ENCODE results near the gene PPID. TPM values are rescaled to one million over a fixed set of nuclear protein-coding genes. Genes with fewer than 3 reads are reported as not detected.

Gene PPID
- total RNA-seq, 1 donor from 2014 or later: 19.0 TPM

DNA sequence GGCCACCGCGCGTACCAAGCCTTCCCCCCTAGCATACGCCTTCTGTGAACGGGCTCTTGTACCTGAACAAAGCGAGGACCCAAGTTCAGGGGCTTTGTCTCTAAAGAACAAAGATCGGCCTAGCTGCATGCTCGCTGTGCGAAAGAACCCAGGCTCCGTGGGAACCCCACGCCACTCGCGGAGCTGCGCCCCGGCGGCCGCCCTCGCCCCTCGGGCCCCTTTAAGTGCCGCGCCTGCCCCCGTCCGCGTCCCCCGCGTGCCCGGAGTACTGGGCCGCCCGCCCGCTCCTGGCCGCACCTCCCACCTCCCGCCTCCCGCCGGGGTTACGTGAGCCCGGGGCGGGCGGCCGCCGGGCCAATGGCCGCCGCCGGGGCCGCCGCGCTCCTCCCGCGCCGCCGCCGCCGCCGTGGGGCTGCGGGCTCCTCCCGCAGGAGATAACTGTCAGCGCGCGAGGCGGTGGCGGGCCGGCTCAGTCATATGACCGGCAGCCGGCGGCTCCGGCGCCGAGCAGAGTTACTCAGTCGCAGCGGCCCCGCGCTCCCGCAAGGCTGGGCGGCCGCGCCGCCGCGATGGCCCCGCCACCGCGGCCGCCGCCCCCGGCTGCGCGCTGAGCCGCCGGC is 45.5 kb upstream of the PPID start, which contains the start of gene FNIP2:
Gene FNIP2 (plus strand): TSS at position 472 of the 620 bp plus-strand sequence. CDS start 187 bp downstream, outside the sequence.
- peak within 1 kb of the TSS; percentile 99 for H3K4me3 Mint-ChIP-seq (ENCODE audit: unreplicated experiment)
- TF ChIP-seq, protein P1, sequence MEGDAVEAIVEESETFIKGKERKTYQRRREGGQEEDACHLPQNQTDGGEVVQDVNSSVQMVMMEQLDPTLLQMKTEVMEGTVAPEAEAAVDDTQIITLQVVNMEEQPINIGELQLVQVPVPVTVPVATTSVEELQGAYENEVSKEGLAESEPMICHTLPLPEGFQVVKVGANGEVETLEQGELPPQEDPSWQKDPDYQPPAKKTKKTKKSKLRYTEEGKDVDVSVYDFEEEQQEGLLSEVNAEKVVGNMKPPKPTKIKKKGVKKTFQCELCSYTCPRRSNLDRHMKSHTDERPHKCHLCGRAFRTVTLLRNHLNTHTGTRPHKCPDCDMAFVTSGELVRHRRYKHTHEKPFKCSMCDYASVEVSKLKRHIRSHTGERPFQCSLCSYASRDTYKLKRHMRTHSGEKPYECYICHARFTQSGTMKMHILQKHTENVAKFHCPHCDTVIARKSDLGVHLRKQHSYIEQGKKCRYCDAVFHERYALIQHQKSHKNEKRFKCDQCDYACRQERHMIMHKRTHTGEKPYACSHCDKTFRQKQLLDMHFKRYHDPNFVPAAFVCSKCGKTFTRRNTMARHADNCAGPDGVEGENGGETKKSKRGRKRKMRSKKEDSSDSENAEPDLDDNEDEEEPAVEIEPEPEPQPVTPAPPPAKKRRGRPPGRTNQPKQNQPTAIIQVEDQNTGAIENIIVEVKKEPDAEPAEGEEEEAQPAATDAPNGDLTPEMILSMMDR (IDR thresholded peaks at IDR 0.05): no peak
- H3K36me3 Mint-ChIP-seq (ENCODE audit: unreplicated experiment): no peaks in the 10 kb centered on the region
- peak within 1 kb of the TSS; percentile 93 for H3K27ac Mint-ChIP-seq (ENCODE audit: unreplicated experiment)
- no peaks in the 10 kb centered on the region for H3K9me3 Mint-ChIP-seq (ENCODE audit: unreplicated experiment)
- DNase-seq (ENCODE audit: extremely low spot score, unreplicated experiment): peak; percentile 92
- H3K27me3 Mint-ChIP-seq (ENCODE audit: unreplicated experiment): no peaks in the 10 kb centered on the region
- H3K4me1 Mint-ChIP-seq (ENCODE audit: unreplicated experiment): peaks cover 25% of the 10 kb centered on the region

DNA sequence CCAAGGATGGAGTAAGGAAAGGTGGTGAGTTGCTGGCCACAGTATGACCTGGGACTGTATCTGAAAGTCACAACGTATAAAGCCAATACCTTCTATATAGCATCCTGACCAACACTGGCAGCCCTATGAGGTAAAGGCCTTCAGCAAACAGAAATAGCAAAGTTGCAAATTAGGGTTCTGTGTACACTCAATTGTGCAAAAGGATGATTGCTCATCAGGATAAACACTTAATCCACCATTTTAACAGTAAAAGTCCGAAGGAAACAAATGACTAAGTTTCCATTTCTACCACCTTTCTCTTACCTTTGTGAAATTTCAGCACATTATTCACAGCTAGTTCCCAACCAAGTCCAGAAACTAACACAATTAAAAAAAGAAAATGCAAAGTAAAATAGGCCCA is 44.3 kb upstream of the PPID start:
- Mint-ChIP-seq H3K27ac (ENCODE audit: unreplicated experiment) (no peak overlapping the region), H3K9me3 (ENCODE audit: unreplicated experiment) (no peaks in the 10 kb centered on the region), H3K27me3 (ENCODE audit: unreplicated experiment) (peaks cover 4% of the 10 kb centered on the region), H3K36me3 (ENCODE audit: unreplicated experiment) (no peaks in the 10 kb centered on the region), H3K4me1 (ENCODE audit: unreplicated experiment) (peaks cover 25% of the 10 kb centered on the region), H3K4me3 (ENCODE audit: unreplicated experiment) (peak overlapping the region; percentile 79)
- DNase-seq (ENCODE audit: extremely low spot score, unreplicated experiment): no peak
- TF ChIP-seq, protein P1 (IDR thresholded peaks at IDR 0.05): no peak

DNA sequence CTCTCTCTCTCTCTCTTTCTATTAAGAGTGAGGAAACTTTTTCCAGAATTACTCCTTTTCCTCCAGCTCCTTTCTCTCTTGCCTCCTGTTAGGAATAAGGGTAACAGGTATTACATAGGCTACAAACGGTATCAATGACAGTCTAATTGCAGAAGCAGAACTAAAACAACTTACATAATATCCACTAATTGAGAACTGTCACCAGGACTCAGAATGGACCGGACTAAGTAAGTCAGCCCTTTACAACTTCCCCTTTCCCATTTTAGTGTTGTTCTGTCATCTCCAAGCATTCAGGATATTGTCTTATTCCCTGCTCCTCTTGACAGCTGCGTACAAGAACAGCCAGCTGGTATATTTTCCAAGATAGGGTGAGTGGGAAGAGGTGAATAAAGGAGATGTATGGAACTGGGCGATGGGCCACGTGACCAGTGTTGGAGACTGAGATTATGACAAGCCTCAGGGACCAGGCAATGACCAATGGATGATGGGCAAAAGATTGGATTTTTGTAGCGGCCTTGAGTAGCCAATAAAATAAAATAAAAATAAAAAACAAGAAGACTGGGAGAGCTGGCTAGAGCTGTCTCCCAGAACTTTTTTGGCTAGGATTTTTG is 43.3 kb upstream of the PPID start:
- Mint-ChIP-seq H3K4me1 (ENCODE audit: unreplicated experiment) (peaks cover 23% of the 10 kb centered on the region), H3K9me3 (ENCODE audit: unreplicated experiment) (no peaks in the 10 kb centered on the region), H3K36me3 (ENCODE audit: unreplicated experiment) (no peaks in the 10 kb centered on the region), H3K27ac (ENCODE audit: unreplicated experiment) (no peak overlapping the region), H3K4me3 (ENCODE audit: unreplicated experiment) (no peak overlapping the region), H3K27me3 (ENCODE audit: unreplicated experiment) (peaks cover 4% of the 10 kb centered on the region)
- TF ChIP-seq, protein P1 (IDR thresholded peaks at IDR 0.05): no peak
- DNase-seq (ENCODE audit: extremely low spot score, unreplicated experiment): no peak

DNA sequence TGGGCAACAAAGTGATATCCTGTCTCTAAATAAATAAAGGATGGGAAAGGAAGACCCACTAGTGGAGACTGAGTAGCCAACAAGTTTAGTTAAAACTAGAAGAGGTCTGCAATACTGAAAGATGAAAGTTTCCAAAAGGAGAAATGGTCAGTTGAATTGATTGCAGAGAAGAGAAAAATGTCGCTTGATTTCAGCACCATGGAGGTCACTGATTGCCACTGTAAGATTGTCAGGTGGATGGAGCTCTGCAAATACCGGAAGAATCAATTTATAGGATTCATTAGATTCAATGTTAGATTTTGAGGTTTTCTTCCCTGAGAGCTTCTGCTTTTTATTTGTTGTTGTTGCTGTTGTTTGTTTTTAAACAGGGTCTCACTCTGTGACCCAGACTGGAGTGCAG is 40.3 kb upstream of the PPID start:
- Mint-ChIP-seq H3K27me3 (ENCODE audit: unreplicated experiment) (peaks cover 4% of the 10 kb centered on the region), H3K9me3 (ENCODE audit: unreplicated experiment) (no peaks in the 10 kb centered on the region), H3K36me3 (ENCODE audit: unreplicated experiment) (no peaks in the 10 kb centered on the region), H3K4me3 (ENCODE audit: unreplicated experiment) (no peak overlapping the region), H3K27ac (ENCODE audit: unreplicated experiment) (no peak overlapping the region), H3K4me1 (ENCODE audit: unreplicated experiment) (peaks cover 6% of the 10 kb centered on the region)
- TF ChIP-seq, protein P1 (IDR thresholded peaks at IDR 0.05): no peak
- no peak for DNase-seq (ENCODE audit: extremely low spot score, unreplicated experiment)

DNA sequence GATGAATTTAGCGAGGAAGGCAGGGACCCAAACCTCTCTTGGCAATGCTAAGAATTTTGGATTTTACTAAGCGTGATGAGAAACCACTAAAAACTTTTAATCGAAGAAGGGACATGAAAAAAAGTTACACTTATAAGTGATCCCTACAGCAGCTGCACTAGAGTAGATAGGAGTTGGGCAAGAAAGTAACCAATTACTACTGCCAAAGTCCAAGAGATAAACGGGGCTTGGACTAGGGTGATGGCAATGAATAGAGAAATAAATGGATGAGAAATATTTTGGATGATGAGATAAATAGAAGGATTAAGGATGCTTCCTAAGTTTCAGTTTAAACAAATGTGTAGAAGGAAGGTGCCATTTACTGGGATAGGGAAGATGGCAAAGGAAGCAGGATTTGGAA is 39.4 kb upstream of the PPID start:
- no peak for DNase-seq (ENCODE audit: extremely low spot score, unreplicated experiment)
- H3K36me3 Mint-ChIP-seq (ENCODE audit: unreplicated experiment): no peaks in the 10 kb centered on the region
- H3K4me3 Mint-ChIP-seq (ENCODE audit: unreplicated experiment): no peak overlapping the region
- H3K27ac Mint-ChIP-seq (ENCODE audit: unreplicated experiment): no peak overlapping the region
- no peaks in the 10 kb centered on the region for H3K4me1 Mint-ChIP-seq (ENCODE audit: unreplicated experiment)
- TF ChIP-seq, protein P1 (IDR thresholded peaks at IDR 0.05): no peak
- H3K27me3 Mint-ChIP-seq (ENCODE audit: unreplicated experiment): peaks cover 8% of the 10 kb centered on the region
- H3K9me3 Mint-ChIP-seq (ENCODE audit: unreplicated experiment): no peaks in the 10 kb centered on the region
